Astrocyte (in vitro differentiated cells and primary cell): ENCODE results near the gene MAP1LC3A.

ENCODE experiments used
- CTCF ChIP-seq: IDR thresholded peaks from 2 replicates; pipeline ENCODE4 v1.5.1; 2011; ENCODE audit warnings: low read depth, mild to moderate bottlenecking, inconsistent platforms, low read length, moderate library complexity; ENCODE audit not compliant: insufficient read depth
- EZH2 ChIP-seq: IDR thresholded peaks from 2 replicates; pipeline ENCODE4 v1.6.1; 2012; ENCODE audit warnings: mild to moderate bottlenecking, low read length, inconsistent platforms; ENCODE audit not compliant: insufficient read depth

GRCh38 chr20:34547844-34548613 lies 10.5 kb upstream of the MAP1LC3A start:
- TF ChIP-seq EZH2 (no peak), CTCF (no peak)
